ENCODE measurements around the gene RUNX1.

RUNX1 gene

DNA sequence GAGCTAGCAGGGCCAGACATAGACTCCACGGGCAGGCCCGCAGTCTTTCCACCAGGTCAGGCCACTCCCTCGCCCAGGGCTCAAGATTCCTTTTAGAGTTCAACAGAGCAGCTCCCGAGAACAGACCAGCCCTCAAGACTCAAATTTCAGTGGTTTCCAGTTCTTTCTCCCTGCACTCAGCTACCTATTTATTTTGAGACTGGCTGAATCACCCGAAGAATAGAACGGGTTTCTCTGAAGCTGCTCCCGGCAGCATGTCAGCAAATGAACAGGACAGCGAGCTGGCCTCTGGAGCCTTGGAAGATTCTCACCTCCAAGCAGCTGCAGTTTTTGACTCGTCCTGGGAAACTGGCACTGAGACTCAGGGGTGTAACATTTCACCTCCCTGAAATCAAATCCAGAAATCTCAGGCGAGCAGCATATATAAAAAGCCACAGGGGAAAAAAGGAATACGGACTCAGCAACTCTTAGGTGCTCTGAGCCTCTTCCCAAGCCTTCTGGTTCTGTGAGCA lies 202.4 kb downstream of the RUNX1 start:
- DNase-seq (ENCODE audit: low spot score), result no peak

DNA sequence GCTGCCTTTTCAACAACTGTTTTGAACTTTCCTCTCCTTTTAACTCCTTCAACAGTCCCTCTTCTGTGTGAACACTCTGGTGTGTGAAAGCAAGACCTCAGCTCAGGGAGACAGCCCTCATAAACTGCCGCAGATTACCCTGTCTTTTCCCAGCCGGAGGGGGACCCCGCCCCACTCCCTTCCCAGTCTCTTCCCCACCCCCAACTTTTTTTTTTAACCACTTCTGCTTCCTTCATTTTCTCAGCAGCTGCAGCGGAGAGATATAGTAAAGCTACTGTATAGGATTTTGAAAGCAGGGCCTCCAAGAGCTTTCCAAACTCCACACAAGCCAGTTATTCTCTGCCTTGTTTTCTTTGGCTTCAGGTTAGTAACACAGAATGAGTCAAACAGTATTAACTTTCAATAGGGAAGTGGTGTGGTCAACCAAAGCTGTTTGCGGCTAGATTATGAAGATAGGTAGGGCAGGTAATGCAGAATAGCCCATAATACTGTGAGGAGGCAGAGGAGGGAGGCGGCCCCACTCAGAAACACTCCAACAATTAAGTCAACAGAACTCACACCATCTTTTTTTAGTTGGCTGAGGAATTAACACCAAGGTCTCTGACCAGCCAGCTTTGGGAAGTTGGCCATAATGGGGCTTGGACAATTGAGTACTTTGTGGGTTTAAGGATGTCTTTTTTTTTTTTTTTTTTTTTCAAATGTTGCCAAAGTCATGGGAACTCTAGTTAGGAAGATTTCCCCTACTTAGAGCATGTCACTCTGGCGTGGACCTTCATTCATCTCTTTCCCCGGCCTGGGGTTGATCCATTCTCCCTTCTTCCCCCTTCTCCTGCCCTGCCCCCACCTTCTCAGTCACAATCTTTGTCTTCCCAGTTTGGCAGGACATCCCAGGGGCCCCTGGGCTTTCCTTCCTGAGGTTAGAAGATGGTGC lies 203.3 kb downstream of the RUNX1 start:
- DNase-seq (ENCODE audit: low spot score), result no peak

DNA sequence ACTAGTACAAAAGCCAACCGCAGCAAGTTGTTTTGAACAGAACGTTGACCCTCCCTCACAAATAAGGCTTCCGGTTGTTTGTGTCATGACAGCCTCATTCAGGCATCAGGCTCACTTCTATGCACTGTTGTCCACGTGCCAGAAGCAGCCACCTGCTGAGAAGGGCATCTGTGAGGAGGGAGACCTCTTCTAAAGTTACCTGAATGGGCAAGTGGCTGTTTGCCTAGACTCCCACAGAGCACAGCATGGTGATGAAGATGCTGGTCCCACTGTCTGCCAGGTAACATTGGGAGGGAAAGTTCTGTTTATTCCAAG lies 204.2 kb downstream of the RUNX1 start:
- DNase-seq (ENCODE audit: low spot score), result no peak

DNA sequence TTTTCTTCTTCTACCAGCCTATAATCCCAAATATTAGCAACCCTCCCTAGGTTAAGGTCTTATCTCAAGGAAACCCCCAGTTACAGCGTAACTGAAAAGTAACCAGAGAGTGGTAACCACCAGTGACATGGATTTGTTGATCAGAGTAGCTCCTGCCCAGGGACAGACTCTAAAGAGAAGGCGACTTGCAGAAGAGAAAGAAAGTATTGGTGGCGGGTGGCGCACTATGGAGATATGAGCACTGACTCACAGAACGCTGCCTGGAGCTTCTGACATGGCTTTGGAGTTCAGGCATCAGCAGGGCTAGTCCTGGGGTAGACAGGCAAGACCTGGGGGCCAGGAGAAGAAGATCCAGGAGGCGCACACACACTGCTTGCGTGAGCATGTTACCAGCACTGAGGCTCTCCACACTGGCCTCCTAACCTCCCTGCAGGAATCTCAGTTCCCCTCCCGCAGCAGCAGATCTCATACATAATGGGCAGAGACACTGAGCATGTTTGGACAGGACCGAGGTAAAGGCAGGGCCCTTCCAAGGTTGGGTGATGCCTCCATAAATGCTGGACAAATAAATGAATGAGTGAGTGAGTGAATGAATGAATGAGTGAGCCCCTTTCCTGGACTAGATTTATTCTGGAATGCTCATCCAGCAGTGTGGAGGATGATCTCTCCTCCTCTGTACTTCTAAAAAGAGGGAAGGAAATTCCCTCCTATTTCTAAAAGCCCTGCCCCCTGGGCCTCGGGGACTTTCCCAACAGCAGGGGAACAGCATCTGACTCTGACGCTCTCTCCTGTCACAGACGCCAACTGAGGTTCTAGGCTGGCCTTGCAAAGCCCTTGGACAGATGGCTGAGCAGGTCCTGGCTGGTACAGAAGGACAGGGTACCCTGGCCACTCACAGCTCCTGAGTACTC lies 204.8 kb downstream of the RUNX1 start:
- DNase-seq (ENCODE audit: low spot score), result no peak

DNA sequence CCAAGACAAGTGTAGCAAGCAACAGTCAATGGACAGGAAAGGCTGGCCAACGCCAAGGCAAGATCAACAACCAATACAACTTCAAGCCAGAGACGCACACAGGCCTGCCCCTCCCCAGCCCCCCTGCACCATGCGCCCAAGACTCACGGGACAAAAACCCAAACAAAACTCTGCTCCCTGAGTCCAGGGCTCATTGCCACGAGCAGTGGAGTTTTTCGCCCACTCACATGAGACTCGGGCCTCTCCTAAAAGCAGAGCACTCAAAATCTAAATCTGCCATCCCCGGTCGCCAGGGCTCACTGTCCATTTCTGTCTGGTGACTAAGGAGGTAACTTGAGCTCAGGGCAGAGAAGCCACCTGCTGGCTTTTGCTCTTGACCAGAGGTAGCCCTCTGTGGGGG lies 205.5 kb downstream of the RUNX1 start:
- no peak for DNase-seq (ENCODE audit: low spot score)

DNA sequence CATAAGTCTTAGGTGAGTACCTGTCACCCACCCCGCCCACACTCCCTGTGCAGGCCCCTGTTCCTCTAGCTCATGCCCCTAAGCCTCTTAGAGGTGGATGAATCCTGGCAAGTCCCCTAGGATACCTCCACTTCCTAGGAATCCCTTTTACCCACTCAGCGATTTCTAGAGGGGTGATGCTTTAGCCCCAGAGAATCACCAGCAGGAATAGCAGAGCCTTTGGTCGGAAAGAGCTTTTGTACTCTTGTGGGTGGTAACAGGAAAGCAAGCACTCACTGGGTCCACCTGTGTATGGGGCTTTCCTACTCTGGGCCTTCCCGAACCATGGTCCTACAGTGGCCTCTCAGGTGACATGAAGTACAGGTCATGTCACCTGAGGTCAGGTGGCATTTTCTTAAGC lies 207.9 kb downstream of the RUNX1 start:
- no peak for DNase-seq (ENCODE audit: low spot score)

DNA sequence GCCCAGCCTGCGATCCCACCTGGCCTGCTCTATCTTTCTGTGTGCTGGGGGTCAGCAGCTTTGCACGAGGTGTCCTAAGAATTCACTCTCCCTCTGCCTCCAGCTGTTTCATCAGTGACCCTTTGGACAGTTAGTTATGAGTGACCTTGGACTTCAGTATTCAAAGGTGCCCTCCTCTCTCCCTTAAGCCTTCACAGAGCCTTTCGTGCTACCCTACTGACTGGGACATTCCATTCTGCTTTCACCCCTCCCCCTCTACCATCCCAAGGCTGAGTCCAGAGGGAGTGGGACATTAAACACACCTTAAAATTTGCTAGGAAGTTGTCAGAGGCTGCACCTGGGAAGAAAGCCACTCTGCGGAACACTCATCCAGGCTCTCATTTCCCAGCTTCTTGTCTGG lies 208.4 kb downstream of the RUNX1 start:
- no peak for DNase-seq (ENCODE audit: low spot score)

DNA sequence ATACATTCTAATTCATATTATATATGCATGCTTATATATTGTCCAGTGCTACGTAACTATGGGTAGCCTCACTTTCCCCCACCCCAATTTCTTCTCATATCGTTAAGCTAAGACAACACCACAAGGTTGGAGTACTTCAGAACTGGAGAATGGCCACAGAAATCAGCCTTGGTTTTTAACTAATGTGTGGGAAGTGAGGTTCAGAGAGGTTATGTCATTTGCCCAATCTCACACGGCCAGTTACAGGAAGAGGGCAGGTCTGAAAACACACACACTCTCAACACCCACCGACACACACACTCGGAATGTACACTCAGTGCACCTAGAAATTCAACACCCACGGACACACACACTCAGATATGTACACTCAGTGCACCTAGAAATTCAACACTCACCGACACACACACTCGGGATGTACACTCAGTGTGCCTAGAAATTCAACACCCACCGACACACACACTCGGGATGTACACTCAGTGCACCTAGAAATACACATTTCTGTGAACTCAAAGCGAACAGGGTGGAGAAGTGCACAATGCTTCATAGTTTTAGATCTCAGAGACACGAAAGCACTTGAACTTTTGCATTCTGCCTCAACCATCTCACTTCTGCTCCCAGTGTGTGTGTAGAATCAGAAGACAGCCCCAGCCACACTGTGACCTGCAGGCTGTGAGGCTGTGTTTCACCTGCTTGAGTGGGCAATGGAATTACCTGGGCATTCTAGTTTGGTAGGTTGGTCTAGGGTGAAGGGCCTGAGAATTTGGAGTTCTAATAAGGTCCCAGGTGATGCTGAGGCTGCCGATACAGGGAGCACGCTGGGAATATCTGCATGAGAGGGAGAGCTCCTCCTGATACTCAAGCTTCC lies 209.9 kb downstream of the RUNX1 start:
- DNase-seq (ENCODE audit: low spot score), result no peak

DNA sequence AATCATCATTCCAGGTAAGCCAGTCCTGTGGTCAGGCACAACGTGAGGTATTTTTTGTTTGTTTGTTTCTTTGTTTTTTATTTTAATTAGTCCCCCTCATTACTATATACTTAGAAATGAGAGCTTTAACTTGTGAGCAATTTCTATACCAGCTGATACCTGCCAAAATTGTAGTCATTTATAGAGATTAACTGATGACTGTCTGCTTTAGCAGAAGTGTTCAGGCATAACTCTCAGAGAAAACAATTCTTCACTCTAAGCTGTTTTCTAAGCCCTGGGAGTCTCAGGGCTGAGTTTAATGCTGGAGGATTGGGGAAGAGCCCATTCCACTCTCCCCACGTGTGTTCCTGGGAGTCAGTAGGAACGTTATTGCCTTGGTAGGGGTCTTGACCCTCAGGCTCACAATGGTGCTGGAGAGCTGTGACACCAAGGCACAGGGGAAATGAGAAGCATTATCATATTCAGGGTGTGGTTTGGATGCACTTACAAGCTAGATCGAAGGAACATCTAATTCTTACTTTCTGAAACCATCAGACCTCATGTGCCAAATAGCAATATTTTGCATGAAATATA lies 212.1 kb downstream of the RUNX1 start:
- DNase-seq (ENCODE audit: low spot score), result no peak

DNA sequence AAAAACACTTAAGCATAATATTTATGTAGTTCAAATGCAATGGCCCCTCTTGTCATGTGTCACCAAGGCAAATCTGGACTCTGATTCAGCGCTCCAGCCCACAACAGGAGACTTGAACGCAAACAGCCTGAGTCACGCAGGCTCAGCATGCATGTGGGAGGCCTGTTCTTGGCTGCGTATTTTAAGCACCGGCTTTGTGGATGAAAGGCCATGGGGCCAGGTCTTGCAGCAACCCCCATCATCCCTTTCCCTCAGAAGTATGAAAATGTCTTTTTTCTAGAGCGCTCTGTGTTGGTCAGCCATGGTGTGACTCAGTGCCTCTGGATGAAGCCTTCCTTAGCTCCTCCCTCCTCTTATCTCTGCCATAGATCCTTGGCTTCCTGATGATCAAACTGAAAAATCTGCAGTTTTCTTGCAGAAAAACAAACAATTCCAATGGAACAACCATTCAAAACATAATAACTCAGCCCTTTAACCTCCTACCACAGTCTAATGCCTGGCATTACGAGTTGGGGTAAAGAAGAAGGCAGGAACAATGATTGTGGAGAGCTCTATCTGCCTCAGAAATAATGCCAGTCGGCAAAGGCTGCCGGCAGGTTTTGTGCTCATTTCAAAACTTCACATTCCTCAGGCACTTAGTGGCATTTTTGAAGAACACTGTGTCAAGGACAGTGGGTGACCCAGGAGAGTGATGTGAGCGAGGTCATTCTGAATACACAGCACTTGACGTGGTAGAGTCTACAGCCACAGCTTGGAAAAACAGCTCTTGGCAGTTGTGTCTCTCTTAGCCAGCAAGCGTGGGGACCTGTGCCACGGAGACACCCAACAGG lies 212.8 kb downstream of the RUNX1 start:
- DNase-seq (ENCODE audit: low spot score), result no peak

DNA sequence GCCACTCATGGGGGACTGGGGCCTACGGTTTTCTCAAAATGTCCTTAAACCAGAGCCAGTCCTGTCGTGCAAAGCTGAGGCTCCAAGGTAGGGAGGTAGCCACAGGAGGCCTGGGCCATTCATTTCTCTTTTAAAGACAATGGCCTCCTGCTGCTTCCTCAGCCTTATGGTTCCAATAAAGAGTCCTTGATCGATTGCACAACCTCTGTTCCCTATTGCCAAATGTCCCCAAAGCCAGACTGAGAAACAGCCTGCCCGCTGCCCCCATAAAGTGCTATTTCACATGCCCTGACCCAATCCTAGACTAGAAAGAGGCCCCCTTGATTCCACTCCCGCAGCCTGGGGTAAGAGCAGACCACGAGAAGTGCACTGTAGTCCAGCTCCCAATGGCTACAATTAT lies 213.6 kb downstream of the RUNX1 start:
- DNase-seq (ENCODE audit: low spot score), result no peak

DNA sequence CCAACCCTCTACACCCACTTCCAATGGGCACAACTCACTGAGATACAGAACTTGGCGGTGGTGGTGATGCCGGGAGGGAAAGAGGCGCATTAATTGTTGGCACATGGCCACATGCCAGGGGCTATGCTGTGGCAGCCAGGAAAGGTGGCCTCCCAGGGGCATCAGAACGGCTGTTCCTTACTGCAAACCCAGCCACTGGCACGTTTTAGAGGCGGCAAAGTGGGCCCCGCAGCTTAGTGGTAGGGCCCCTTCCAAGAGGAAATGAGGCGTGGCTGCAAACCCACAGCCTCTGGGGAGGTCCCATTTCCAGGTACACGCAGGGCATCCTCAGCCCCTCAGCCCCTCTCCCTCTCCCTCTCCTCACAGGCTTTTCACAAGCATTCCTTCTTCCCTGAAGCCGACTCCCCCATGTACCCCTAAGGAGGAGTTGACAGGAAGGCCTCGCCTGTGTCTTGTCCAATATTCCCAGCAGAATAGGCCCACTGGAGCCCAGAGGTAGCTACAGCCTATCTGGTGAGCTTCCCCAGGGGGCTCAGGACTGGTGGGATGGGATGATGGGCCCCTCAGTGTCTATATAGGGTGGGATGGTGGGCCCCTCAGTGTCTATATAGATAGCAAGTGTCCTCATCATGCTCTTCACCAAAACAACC lies 214.1 kb downstream of the RUNX1 start:
- DNase-seq (ENCODE audit: low spot score), result no peak

DNA sequence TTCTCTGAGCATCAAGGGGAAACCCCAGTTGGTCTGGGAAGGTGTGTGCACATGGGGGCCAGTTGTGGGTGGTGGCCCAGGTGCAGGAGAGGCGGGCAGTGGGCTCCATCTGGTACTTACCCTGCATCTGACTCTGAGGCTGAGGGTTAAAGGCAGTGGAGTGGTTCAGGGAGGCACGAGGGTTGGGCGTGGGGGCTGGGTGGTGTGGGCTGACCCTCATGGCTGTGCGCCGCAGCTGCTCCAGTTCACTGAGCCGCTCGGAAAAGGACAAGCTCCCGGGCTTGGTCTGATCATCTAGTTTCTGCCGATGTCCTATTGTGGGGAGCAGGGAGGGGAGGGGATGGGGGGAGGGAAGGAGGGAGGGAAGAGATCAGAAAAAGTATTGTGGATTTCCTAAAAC lies 214.8 kb downstream of the RUNX1 start:
- DNase-seq (ENCODE audit: low spot score), result no peak

DNA sequence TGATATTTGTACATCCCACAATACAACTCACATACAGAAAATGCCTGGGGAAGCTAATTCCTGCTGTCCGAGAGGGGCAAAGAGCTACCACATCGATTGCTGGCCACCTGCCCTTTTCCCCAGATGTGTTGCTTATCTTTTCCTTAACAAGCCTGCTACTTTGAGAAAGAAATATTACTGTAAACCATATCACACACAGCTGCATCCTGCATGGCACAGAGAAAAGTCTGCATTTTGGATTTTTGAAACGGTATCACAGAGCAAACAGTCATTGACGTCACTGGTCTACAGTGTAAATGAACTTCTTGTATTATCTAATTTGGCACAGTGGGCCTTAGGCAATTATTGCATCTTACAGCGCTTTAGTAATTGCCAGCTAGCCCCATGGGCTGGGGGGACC lies 215.6 kb downstream of the RUNX1 start:
- DNase-seq (ENCODE audit: low spot score), result no peak

DNA sequence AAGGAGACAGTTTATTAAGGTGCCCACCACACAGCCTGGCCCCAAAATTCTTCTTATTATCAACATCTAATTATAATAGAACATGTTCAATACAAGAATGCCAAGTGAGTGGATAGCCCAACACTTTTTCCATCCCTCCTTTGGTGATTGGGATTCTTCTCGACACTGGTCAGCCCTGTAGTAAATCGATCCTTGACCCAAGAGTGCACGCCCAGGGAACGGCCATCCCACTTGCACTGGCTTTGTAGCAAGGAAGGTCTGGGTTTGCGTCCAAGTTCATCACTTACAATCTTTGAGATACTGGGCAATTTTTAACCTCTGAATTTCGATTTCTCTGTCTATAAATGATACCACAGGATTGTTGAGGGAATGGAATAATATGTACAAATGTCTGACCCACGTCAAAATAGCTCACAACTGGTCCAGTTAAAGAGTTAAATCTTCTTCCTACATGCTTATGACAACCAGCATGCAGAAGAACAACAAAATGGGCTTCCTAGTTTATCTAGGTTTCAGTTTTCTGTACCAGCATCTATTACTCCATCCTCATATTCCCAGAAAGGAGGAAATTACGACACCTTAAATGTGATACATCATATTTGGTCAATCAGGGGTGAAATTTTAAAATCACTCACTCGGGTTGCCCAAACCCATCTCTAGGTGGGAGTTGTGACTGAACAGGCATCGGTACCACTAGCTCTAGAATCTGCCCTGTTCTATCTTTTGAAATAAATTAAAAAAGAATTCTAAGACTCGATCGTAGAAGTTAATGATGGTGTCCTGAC lies 218.5 kb downstream of the RUNX1 start:
- no peak for DNase-seq (ENCODE audit: low spot score)

DNA sequence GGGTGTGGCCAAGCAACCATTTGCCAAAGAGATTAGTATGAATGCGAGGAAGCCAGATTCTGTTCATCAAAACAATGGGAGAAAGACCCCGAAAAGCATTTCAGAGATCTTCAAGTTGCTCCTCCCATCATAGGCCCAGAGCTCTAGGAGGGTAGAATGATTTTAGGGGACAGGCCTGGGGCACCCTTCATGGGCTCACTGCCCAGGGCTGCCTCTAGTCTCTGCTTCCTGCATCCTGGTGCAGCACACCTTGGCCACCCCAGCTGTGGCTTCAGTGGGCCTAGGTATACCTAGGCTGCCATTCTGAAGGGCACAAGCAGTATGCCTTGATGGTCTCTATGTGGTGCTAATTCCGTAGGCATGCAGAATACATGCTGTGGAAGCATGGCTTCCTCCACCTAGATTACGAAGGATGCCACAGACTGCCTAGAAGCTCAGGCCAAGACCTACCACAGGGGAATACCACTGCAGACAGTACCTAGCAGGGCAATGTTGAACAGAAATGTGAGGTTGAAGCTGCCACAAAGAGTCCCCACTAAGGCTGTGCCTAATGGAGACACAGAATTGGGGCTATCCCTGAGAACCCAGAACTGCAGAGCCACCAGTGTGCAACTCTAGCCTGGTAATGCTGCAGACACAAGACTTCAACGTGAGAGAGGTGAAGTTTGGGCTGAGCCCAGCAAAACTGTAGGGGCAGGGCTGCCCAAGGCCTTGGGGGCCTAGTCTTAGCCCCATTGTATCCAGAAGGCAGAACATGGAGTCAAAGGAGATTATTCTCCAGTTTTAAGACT lies 221.5 kb downstream of the RUNX1 start:
- DNase-seq (ENCODE audit: low spot score), result no peak

DNA sequence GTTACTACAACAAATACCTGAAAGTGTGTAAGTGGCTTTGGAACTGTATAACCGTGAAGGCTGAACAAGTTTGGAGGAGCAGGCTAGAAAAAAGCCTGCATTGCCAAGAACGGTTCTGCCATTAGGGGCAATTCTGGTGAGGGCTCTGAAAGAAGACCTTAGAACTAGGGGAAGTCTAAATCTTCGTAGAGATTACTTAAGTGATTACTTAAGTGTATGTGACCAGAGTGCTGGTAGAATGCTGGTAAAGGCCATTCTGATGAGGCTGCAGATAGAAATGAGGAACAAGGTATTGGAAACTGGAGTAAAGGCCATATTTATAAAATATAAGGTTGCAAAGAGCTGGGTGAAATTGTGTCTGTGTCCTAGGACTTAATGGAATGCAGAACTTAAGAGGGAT lies 222.3 kb downstream of the RUNX1 start:
- DNase-seq (ENCODE audit: low spot score), result no peak

DNA sequence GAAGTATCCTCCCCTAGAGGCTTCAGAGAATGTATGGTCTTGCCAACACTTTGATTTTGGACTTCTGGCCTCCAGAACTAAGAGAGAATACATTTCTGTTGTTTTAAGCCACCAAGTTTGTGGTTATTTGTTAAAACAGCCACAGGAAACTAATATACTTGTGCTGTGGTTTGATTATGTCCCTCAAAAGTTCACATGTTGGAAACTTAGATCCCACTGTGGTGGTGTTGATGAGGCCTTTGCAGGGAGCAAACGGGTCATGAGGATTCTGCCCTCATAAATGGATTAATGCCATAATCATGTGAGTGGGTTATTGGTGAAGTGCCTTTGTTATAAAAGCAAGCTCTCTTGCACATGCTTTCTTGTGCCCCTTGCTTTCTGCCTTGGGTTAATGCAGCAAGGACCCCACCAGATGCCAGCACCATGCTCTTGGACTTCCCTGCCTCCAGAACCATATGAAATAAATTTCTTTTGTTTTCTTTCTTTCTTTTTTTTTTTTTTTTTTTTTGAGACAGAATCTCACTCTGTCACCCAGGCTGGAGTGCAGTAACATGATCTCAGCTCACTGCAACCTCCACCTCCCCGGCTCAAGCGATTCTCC lies 223.1 kb downstream of the RUNX1 start:
- DNase-seq (ENCODE audit: low spot score), result no peak
